ENCODE data around the gene KCTD10.
"Not testable (repeated sequence)": the region's sequence is repeated elsewhere in the genome, so short reads cannot be mapped to it uniquely, and the experiment has no call there.

Gene KCTD10

GRCh38 chr12:109430244-109430643, 46.9 kb downstream of the KCTD10 start:
- H3K27ac ChIP-seq, result no peak overlapping the region
- TF ChIP-seq ZFX (IDR thresholded peaks at IDR 0.05; ENCODE audit: borderline replicate concordance), result no peak
- TF ChIP-seq, protein P1, sequence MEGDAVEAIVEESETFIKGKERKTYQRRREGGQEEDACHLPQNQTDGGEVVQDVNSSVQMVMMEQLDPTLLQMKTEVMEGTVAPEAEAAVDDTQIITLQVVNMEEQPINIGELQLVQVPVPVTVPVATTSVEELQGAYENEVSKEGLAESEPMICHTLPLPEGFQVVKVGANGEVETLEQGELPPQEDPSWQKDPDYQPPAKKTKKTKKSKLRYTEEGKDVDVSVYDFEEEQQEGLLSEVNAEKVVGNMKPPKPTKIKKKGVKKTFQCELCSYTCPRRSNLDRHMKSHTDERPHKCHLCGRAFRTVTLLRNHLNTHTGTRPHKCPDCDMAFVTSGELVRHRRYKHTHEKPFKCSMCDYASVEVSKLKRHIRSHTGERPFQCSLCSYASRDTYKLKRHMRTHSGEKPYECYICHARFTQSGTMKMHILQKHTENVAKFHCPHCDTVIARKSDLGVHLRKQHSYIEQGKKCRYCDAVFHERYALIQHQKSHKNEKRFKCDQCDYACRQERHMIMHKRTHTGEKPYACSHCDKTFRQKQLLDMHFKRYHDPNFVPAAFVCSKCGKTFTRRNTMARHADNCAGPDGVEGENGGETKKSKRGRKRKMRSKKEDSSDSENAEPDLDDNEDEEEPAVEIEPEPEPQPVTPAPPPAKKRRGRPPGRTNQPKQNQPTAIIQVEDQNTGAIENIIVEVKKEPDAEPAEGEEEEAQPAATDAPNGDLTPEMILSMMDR (IDR thresholded peaks at IDR 0.05), result no peak

- not testable (repeated sequence) for H3K27ac ChIP-seq
Measured at GRCh38 chr12:109428804-109429203, 48.3 kb downstream of the KCTD10 start.

- TF ChIP-seq ZFX (IDR thresholded peaks at IDR 0.05; ENCODE audit: borderline replicate concordance), result no peak
- TF ChIP-seq, protein P1 (IDR thresholded peaks at IDR 0.05), result peak; percentile 100
Measured at GRCh38 chr12:109428037-109428629, 49.0 kb downstream of the KCTD10 start.

GRCh38 chr12:109423392-109423791, 53.7 kb downstream of the KCTD10 start:
- no peak overlapping the region for H3K27ac ChIP-seq
- TF ChIP-seq ZFX (IDR thresholded peaks at IDR 0.05; ENCODE audit: borderline replicate concordance), result no peak
- TF ChIP-seq, protein P1 (IDR thresholded peaks at IDR 0.05), result no peak

More at GRCh38 chr12:109428037-109428629, 49.0 kb downstream of the KCTD10 start:
- no peak overlapping the region for H3K27ac ChIP-seq

GRCh38 chr12:109422251-109422650, 54.8 kb downstream of the KCTD10 start:
- H3K27ac ChIP-seq, result no peak overlapping the region
- TF ChIP-seq ZFX (IDR thresholded peaks at IDR 0.05; ENCODE audit: borderline replicate concordance), result no peak
- TF ChIP-seq, protein P1 (IDR thresholded peaks at IDR 0.05), result no peak

DNA sequence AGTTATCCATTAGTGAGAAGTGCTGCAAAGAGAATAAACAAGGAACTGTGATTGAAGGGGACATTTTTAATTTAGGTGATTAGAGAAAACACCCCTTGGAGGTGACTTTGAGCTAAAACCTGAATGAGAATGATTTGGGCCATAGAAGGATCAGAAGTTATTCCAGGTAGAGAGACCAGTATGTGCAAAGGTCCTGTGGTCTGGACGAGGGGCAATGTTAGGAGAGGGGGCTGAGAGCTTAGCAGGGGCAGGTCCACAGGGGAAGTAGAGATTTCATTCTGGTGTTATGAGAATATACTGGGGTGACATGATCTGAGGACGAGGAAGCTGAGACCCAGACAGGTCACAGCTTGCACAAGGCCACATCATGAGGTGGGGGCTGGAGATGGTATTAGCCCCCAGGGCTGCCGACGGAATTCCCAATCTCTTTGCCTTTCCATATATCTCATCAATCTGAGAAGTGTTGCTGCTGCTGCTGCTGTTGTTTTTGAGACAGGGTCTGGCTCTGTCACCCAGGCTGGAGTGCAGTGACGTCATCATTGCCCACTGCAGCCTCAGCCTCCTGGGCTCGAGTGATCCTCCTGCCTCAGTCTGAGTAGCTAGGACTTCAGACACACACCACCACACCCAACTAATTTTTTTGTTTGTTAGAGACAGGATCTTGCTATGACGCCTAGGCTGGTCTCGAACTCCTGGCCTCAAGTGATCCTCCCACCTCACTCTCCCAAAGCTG, 55.6 kb downstream of the KCTD10 start:
- H3K27ac ChIP-seq, result no peak overlapping the region
- TF ChIP-seq, protein P1 (IDR thresholded peaks at IDR 0.05), result no peak
- TF ChIP-seq ZFX (IDR thresholded peaks at IDR 0.05; ENCODE audit: borderline replicate concordance), result no peak

GRCh38 chr12:109418848-109419480, 58.1 kb downstream of the KCTD10 start:
- H3K27ac ChIP-seq, result no peak overlapping the region
- no peak for TF ChIP-seq ZFX (IDR thresholded peaks at IDR 0.05; ENCODE audit: borderline replicate concordance)
- TF ChIP-seq, protein P1 (IDR thresholded peaks at IDR 0.05), result no peak

DNA sequence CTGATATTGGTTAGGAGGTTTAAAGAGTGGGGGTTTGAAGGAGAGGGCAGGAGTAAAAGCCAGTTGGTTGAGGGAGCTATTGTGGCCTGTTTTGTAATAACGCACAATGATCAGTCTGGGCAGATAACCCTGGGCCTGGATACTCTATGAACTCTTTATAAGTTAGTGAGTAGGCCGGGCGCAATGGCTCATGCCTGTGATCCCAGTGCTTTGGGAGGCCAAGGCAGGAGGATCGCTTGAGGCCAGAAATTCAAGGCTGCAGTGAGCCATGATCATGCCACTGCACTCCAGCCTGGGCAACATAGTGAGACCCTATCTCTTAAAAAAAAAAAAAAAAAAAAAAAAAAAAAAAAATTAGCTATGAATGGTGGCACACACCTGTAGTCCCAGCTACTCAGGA, 71.0 kb downstream of the KCTD10 start:
- H3K27ac ChIP-seq, result not testable (repeated sequence)

DNA sequence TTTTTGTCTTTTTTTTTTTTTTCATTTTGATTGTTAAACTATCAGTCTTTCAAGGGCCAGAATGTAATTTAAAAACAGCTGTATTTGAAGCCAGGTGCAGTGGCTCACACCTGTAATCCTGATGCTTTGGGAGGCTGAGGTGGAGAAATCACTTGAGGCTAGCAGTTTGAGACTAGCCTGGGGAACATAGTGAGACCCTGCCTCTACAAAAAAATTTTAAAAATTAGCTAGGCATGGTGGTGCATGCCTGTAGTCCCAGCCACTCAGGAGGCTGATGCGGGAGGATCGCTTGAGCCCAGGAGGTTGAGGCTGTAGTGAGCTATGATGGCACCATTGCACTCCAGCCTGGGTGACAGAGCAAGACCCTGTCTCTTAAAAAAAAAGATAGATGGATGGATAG, 72.3 kb downstream of the KCTD10 start:
- not testable (repeated sequence) for H3K27ac ChIP-seq
